Activated CD8-positive, alpha-beta T cell treated with anti-CD3 and anti-CD28 coated beads for 36 hours (primary cell): Measurements from ENCODE around the gene ADAMTS4. TPM values are rescaled to one million over a fixed set of nuclear protein-coding genes. Genes with fewer than 3 reads are reported as not detected.

Source experiments
- ATAC-seq: fragments of 200-7000 bp; cut with Tn5 transposase; one replicate; pipeline ENCODE4 v1.10.0; 2021; ENCODE audit warnings: mild to moderate bottlenecking, moderate library complexity
- CTCF ChIA-PET: fragments of 350-600 bp; sonication (Branson Sonifier 250); formaldehyde crosslinking; loops from one replicate; lab custom pipeline; 2021; ENCODE audit warnings: antibody characterized with exemption; lab: Charles Lee
- POLR2A ChIA-PET: fragments of 350-600 bp; sonication (Branson Sonifier 250); formaldehyde crosslinking; loops from one replicate; lab custom pipeline; 2021; ENCODE audit warnings: antibody characterized with exemption; lab: Charles Lee
- DNase-seq: peaks from one replicate; pipeline ENCODE4 v3.0.0-alpha.2; 2020
- H3K27ac Mint-ChIP-seq: one replicate; pipeline ENCODE4 v1.8.0; 2021; ENCODE audit warnings: mild to moderate bottlenecking, mixed read lengths
- H3K27me3 Mint-ChIP-seq: one replicate; pipeline ENCODE4 v1.8.0; 2021; ENCODE audit warnings: mixed read lengths
- H3K36me3 Mint-ChIP-seq: one replicate; pipeline ENCODE4 v1.8.0; 2021; ENCODE audit warnings: low read depth, mixed read lengths
- H3K4me1 Mint-ChIP-seq: one replicate; pipeline ENCODE4 v1.8.0; 2021; ENCODE audit warnings: low read depth, mixed read lengths
- H3K4me3 Mint-ChIP-seq: one replicate; pipeline ENCODE4 v1.8.0; 2021; ENCODE audit warnings: mild to moderate bottlenecking, moderate library complexity, mixed read lengths
- H3K9me3 Mint-ChIP-seq: one replicate; pipeline ENCODE4 v1.8.0; 2021; ENCODE audit warnings: mixed read lengths
- intact Hi-C: fragments of 100-400 bp; cut with micrococcal nuclease; formaldehyde crosslinking; loops from one replicate; pipeline ENCODE4 v1.10.0; 2022
- total RNA-seq, 2 experiments: library from RNA; stranded (reverse); gene quantifications; one replicate each; pipeline ENCODE4 v1.2.3, GENCODE V29; 2021
- TF ChIP-seq, protein P1 (sequence below): fragments of 200-600 bp; IDR thresholded peaks from one replicate; pipeline ENCODE4 v1.8.0; 2022; ENCODE audit warnings: antibody characterized with exemption, mild to moderate bottlenecking

Gene ADAMTS4
- total RNA-seq, 2 experiments from 2014 or later = 1.1 to 1.8 TPM

- DNase-seq = no peak
- ChIA-PET POLR2A (interaction anchor here (0.7 to 9.4 kb wide), 5 partner anchors 9 to 130 kb away, joined by 3 to 82 read pairs (median 3); partner anchors contain the start of genes ADAMTS4 and NDUFS2), CTCF (interaction anchor here (0.7 to 15.8 kb wide), 6 partner anchors 17 to 160 kb away, joined by 3 to 306 read pairs (median 24); partner anchors contain the start of genes ADAMTS4, NDUFS2 and PPOX)
- intact Hi-C loops = no loop called here
- peaks cover 53% of the 10 kb centered on the region for H3K4me1 Mint-ChIP-seq
- H3K27me3 Mint-ChIP-seq = no peaks in the 10 kb centered on the region
- H3K36me3 Mint-ChIP-seq = peaks cover 1% of the 10 kb centered on the region
- no peak overlapping the region for H3K27ac Mint-ChIP-seq
- TF ChIP-seq, protein P1, sequence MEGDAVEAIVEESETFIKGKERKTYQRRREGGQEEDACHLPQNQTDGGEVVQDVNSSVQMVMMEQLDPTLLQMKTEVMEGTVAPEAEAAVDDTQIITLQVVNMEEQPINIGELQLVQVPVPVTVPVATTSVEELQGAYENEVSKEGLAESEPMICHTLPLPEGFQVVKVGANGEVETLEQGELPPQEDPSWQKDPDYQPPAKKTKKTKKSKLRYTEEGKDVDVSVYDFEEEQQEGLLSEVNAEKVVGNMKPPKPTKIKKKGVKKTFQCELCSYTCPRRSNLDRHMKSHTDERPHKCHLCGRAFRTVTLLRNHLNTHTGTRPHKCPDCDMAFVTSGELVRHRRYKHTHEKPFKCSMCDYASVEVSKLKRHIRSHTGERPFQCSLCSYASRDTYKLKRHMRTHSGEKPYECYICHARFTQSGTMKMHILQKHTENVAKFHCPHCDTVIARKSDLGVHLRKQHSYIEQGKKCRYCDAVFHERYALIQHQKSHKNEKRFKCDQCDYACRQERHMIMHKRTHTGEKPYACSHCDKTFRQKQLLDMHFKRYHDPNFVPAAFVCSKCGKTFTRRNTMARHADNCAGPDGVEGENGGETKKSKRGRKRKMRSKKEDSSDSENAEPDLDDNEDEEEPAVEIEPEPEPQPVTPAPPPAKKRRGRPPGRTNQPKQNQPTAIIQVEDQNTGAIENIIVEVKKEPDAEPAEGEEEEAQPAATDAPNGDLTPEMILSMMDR = no peak
- no peak for ATAC-seq
- H3K9me3 Mint-ChIP-seq = no peaks in the 10 kb centered on the region
- H3K4me3 Mint-ChIP-seq = no peak overlapping the region
Measured at GRCh38 chr1:161222175-161223019, 23.5 kb upstream of the ADAMTS4 start.

- ChIA-PET POLR2A (interaction anchor here (1.0 to 9.4 kb wide), 3 partner anchors 9 to 34 kb away, joined by 3 to 82 read pairs (median 4); partner anchors contain the start of genes ADAMTS4 and NDUFS2), CTCF (interaction anchor here (1.0 to 15.8 kb wide), 6 partner anchors 14 to 162 kb away, joined by 3 to 306 read pairs (median 16); partner anchors contain the start of genes ADAMTS4 and NDUFS2)
- Mint-ChIP-seq H3K27ac (no peak overlapping the region), H3K36me3 (peaks cover 3% of the 10 kb centered on the region), H3K27me3 (no peaks in the 10 kb centered on the region), H3K4me3 (no peak overlapping the region), H3K4me1 (peaks cover 51% of the 10 kb centered on the region), H3K9me3 (no peaks in the 10 kb centered on the region)
- intact Hi-C loops = no loop called here
- ATAC-seq (no peak), DNase-seq (no peak)
- TF ChIP-seq, protein P1 = no peak
Measured at GRCh38 chr1:161220002-161220401, 21.1 kb upstream of the ADAMTS4 start.

DNA sequence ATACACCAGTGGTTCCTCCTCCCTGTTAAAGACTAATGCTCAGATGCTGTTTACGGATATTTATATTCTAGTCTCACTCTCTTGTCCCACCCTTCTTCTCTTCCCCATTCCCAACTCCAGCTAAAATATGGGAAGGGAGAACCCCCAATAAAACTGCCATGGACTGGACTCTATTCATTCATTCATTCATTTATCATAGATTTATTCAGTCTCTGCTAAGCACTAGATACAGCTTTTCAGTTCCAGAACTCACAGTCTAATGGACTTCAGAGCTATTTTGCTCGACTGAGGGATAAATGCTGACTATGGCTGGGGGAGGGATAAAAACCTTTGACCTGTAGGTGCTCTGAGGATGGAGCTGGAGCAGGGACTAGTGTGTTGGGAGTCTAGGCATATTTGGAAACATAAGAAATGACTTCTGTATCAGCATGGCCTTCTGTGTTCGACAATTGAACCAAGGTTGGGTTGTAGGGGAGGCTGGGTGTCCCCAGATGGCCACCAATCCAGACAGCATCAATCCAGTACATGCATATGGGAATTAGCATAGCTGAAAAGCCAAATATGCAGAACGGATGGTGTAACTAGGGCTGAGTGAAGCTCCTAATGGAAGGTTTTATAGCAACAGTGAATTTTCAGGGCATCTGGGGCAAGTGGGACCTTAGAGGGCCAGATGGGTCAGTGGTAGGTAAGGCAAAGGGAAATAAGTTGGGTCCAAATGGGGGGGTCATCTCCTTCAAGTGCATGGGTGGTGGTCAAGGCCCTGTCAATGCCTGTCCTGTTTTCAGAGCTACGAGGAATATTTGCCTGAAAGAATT is 20.4 kb upstream of the ADAMTS4 start:
- peaks cover 8% of the 10 kb centered on the region for H3K36me3 Mint-ChIP-seq
- ChIA-PET CTCF (interaction anchor here (0.9 to 15.8 kb wide), 7 partner anchors 8 to 163 kb away, joined by 3 to 306 read pairs (median 6); partner anchors contain the start of genes ADAMTS4 and NDUFS2), POLR2A (interaction anchor here (0.6 to 9.4 kb wide), 5 partner anchors 8 to 33 kb away, joined by 3 to 82 read pairs (median 4); partner anchors contain the start of genes ADAMTS4 and NDUFS2)
- peak overlapping the region; percentile 76 for H3K27ac Mint-ChIP-seq
- no peaks in the 10 kb centered on the region for H3K27me3 Mint-ChIP-seq
- no peaks in the 10 kb centered on the region for H3K9me3 Mint-ChIP-seq
- DNase-seq (no peak), ATAC-seq (no peak)
- H3K4me3 Mint-ChIP-seq = no peak overlapping the region
- TF ChIP-seq, protein P1 = no peak
- intact Hi-C loops = no loop called here
- H3K4me1 Mint-ChIP-seq = peaks cover 54% of the 10 kb centered on the region

DNA sequence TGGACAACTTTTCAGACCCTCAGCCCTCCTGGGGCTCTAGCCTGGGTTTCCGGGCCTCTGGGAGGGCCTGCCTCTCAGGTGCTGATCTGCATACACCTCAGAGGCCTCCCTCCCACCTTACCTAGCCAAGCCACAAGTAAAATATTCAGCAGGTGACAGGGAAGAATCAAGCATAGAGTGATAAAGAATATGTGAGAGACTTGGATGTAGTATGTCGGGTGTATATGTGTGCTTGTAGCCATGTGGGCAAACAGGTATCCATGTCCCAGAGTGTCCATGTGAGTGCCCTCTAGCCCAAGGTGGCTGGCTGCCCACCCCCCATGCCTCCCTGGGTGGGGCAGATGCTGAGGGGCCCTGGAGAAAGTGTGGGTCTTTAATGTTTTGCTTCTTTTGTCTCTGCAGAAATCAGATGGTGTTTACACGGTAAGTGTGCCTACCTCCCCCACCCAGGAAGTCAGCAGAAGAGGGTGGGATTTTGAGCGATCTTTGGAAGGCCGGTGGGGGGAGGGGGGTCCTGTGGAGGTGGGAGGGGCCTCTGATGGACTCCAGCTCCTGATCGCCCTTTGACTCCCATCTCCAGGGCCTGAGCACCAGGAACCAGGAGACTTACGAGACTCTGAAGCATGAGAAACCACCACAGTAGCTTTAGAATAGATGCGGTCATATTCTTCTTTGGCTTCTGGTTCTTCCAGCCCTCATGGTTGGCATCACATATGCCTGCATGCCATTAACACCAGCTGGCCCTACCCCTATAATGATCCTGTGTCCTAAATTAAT is 19.6 kb upstream of the ADAMTS4 start:
- DNase-seq (no peak), ATAC-seq (no peak)
- Mint-ChIP-seq H3K27me3 (no peaks in the 10 kb centered on the region), H3K36me3 (peaks cover 15% of the 10 kb centered on the region), H3K9me3 (no peaks in the 10 kb centered on the region), H3K4me1 (peaks cover 54% of the 10 kb centered on the region), H3K27ac (peak overlapping the region; percentile 76), H3K4me3 (no peak overlapping the region)
- CTCF ChIA-PET = interaction anchor here (0.9 to 15.8 kb wide), 7 partner anchors 9 to 164 kb away, joined by 3 to 306 read pairs (median 6); partner anchors contain the start of genes ADAMTS4 and NDUFS2
- TF ChIP-seq, protein P1 = no peak
- POLR2A ChIA-PET = interaction anchor here (0.6 to 9.4 kb wide), 4 partner anchors 12 to 32 kb away, joined by 3 to 82 read pairs (median 4); partner anchors contain the start of genes ADAMTS4 and NDUFS2
- intact Hi-C loops = no loop called here
